ENCODE results near the gene CCDC30. TPM values are rescaled to one million over a fixed set of nuclear protein-coding genes. Genes with fewer than 3 reads are reported as not detected.

Gene CCDC30
- polyA plus RNA-seq, 3 donors, result 0.95 to 1.5 (median 1.2) TPM

DNA sequence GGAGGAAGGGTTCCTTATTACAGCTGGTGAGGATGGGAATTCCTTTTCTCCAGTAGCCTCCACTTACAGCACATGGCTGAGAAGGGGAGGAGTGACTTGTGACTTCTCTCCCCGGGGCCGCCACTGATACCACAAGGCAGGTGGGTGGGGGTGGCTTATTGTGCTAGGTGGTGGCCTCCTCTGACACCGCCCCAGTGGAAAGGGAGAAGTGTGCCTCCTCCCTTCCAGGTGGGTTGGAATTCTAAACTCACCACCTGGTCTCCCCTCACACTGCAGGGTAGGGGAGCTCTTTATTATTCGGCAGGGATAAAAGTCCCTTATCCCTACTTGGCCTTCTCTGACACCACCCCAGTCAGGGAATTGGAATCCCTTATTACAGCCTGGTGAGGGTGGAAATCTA is 89.5 kb downstream of the CCDC30 start:
- no peaks in the 10 kb centered on the region for H4K20me1 ChIP-seq (ENCODE audit: insufficient read depth, low read length)
- H3K4me3 ChIP-seq (replicated peaks in 1 of 3; ENCODE audit: low read depth in 2 of 3, low read length in 3 of 3), result no peak overlapping the region
- no peak overlapping the region for H3K27ac ChIP-seq (ENCODE audit: low read depth in 1 of 2, low read length in 2 of 2)
- no peaks in the 10 kb centered on the region for H3K27me3 ChIP-seq (ENCODE audit: control insufficient read depth in 2 of 2, insufficient read depth in 2 of 2, low read length in 2 of 2)
- peaks cover 10 to 12% of the 10 kb centered on the region in 2 donors for H3K4me1 ChIP-seq (ENCODE audit: control insufficient read depth in 1 of 2, insufficient read depth in 2 of 2, low read length in 2 of 2)
- H3K4me3 Mint-ChIP-seq, result no peak overlapping the region
- no peaks in the 10 kb centered on the region for H3K36me3 ChIP-seq (replicated peaks in 1 of 2; ENCODE audit: control insufficient read depth in 1 of 2, insufficient read depth in 2 of 2, low read length in 2 of 2)
- peaks cover 9% of the 10 kb centered on the region for H3K4me1 Mint-ChIP-seq
- TF ChIP-seq, protein P1, sequence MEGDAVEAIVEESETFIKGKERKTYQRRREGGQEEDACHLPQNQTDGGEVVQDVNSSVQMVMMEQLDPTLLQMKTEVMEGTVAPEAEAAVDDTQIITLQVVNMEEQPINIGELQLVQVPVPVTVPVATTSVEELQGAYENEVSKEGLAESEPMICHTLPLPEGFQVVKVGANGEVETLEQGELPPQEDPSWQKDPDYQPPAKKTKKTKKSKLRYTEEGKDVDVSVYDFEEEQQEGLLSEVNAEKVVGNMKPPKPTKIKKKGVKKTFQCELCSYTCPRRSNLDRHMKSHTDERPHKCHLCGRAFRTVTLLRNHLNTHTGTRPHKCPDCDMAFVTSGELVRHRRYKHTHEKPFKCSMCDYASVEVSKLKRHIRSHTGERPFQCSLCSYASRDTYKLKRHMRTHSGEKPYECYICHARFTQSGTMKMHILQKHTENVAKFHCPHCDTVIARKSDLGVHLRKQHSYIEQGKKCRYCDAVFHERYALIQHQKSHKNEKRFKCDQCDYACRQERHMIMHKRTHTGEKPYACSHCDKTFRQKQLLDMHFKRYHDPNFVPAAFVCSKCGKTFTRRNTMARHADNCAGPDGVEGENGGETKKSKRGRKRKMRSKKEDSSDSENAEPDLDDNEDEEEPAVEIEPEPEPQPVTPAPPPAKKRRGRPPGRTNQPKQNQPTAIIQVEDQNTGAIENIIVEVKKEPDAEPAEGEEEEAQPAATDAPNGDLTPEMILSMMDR (IDR thresholded peaks at IDR 0.05), result no peak
- intact Hi-C loops (cut with micrococcal nuclease), result no loop called here
- H3K9me3 ChIP-seq (replicated peaks in 1 of 2; ENCODE audit: control insufficient read depth in 1 of 2, insufficient read depth in 1 of 2, low read length in 2 of 2), result no peaks in the 10 kb centered on the region
- DNase-seq, result no peak
- peaks cover 0 to 4% of the 10 kb centered on the region in 2 donors for H3K36me3 Mint-ChIP-seq
- H3K4me2 ChIP-seq (replicated peaks; ENCODE audit: extremely low read depth, low read length, poor library complexity, severe bottlenecking), result no peak overlapping the region
- no peak overlapping the region for H3K27ac Mint-ChIP-seq
- no CpG with 5 or more reads among the region's 4 CpGs for whole genome bisulfite sequencing (ENCODE audit: insufficient coverage)
- H3K9me3 Mint-ChIP-seq, result peaks cover 0 to 3% (median 0%) of the 10 kb centered on the region in 7 donors
- H2AFZ ChIP-seq (ENCODE audit: insufficient read depth, low read depth, low read length, poor library complexity, severe bottlenecking), result no peak overlapping the region
- H3K9ac ChIP-seq (ENCODE audit: insufficient read depth, low read length, poor library complexity, severe bottlenecking), result no peak overlapping the region
- H3K79me2 ChIP-seq (ENCODE audit: insufficient read depth, low read length), result no peaks in the 10 kb centered on the region
- no peaks in the 10 kb centered on the region for H3K27me3 Mint-ChIP-seq (ENCODE audit: low read depth in 3 of 3)

DNA sequence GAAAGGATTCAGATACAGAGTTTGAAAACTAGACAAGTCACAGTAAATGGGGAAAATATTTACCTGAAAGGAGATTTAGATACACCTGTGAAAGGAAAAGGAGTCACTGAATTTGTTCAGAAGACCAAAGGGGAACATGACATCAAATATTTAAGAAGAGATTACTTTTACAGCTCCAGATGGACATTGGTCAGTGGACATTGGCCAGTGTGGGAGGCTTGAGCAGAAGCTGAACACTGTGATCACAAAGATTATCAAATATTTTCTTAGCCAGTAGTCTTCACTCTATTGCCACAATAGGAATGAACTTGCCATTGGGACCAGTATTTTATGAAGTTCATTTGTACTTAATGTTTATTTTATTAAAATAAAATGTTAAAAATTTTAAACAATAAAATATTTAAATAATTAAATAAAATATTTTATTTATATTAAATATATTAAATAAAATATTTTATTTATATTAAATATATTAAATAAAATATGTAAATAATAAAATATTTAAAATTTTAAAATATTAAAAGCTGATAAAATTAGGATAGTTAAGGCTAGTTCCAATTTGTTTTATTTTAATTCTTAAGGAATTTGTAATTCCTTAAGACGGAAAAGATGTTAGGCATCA is 94.3 kb downstream of the CCDC30 start:
- no peaks in the 10 kb centered on the region for H3K36me3 ChIP-seq (replicated peaks in 1 of 2; ENCODE audit: control insufficient read depth in 1 of 2, insufficient read depth in 2 of 2, low read length in 2 of 2)
- no peak overlapping the region for H2AFZ ChIP-seq (ENCODE audit: insufficient read depth, low read depth, low read length, poor library complexity, severe bottlenecking)
- DNase-seq, result no peak
- TF ChIP-seq, protein P1 (IDR thresholded peaks at IDR 0.05), result no peak
- H3K4me3 ChIP-seq (replicated peaks in 1 of 3; ENCODE audit: low read depth in 2 of 3, low read length in 3 of 3), result no peak overlapping the region
- no peaks in the 10 kb centered on the region for H3K79me2 ChIP-seq (ENCODE audit: insufficient read depth, low read length)
- peaks cover 0 to 1% (median 0%) of the 10 kb centered on the region in 3 donors for H3K27me3 Mint-ChIP-seq (ENCODE audit: low read depth in 3 of 3)
- H3K4me3 Mint-ChIP-seq, result no peak overlapping the region
- no peaks in the 10 kb centered on the region for H3K27me3 ChIP-seq (ENCODE audit: control insufficient read depth in 2 of 2, insufficient read depth in 2 of 2, low read length in 2 of 2)
- intact Hi-C loops (cut with micrococcal nuclease), result no loop called here
- no peaks in the 10 kb centered on the region for H4K20me1 ChIP-seq (ENCODE audit: insufficient read depth, low read length)
- no peaks in the 10 kb centered on the region for H3K9me3 ChIP-seq (replicated peaks in 1 of 2; ENCODE audit: control insufficient read depth in 1 of 2, insufficient read depth in 1 of 2, low read length in 2 of 2)
- peaks cover 7 to 17% (median 8%) of the 10 kb centered on the region in 7 donors for H3K9me3 Mint-ChIP-seq
- H3K4me2 ChIP-seq (replicated peaks; ENCODE audit: extremely low read depth, low read length, poor library complexity, severe bottlenecking), result no peak overlapping the region
- no CpG with 5 or more reads among the region's 1 CpG for WGBS (ENCODE audit: insufficient coverage)
- H3K4me1 ChIP-seq (ENCODE audit: control insufficient read depth in 1 of 2, insufficient read depth in 2 of 2, low read length in 2 of 2), result no peaks in the 10 kb centered on the region
- no peak overlapping the region for H3K27ac Mint-ChIP-seq
- H3K9ac ChIP-seq (ENCODE audit: insufficient read depth, low read length, poor library complexity, severe bottlenecking), result no peak overlapping the region
- no peak overlapping the region for H3K27ac ChIP-seq (ENCODE audit: low read depth in 1 of 2, low read length in 2 of 2)
- H3K36me3 Mint-ChIP-seq, result peaks cover 0 to 4% of the 10 kb centered on the region in 2 donors
- H3K4me1 Mint-ChIP-seq, result no peaks in the 10 kb centered on the region
